K562 (cell line): Measurements from ENCODE around the gene ZNF750. TPM values are rescaled to one million over a fixed set of nuclear protein-coding genes. Genes with fewer than 3 reads are reported as not detected.

Experiments
- ATAC-seq: fragments of 200-7000 bp; cut with Tn5 transposase; 3 replicates; pipeline ENCODE4 v1.9.1; 2020; ENCODE audit warnings: moderate library complexity
- BruUV-seq: library from RNA; stranded (reverse); fragments of 400-500 nt; replicated peaks from 2 replicates; lab custom pipeline; 2021; lab: Mats Ljungman, UMichigan
- CTCF ChIA-PET: fragments of 300-600 bp; formaldehyde crosslinking; extraction: SDS; loops from one replicate; lab custom pipeline; 2021; ENCODE audit warnings: low intra/inter-chr PET ratio; lab: Yijun Ruan, JAX
- POLR2A ChIA-PET: fragments of 300-600, 350-650 bp; sonication (Branson Sonifier 250); formaldehyde crosslinking; extraction: SDS; loops from one replicate; lab custom pipeline; 2021; ENCODE audit warnings: antibody characterized with exemption, inconsistent platforms; lab: Yijun Ruan, JAX
- DNase-seq, 4 experiments: peaks; one replicate each; pipeline versions ENCODE4 v3.0.0 to v3.0.0-alpha.2; 2011 to 2018; ENCODE audit warnings: low spot score in 3 of 4, mixed read lengths in 3 of 4; ENCODE audit errors: extremely low read depth in 1 of 4
- FAIRE-seq: peaks from 2 replicates; lab custom pipeline; 2011; peaks lifted over from hg19 to GRCh38; lab: Jason Lieb, UNC
- H2AFZ ChIP-seq: 2 replicates; pipeline ENCODE4 v1.6.0; 2011; ENCODE audit warnings: low read depth, low read length, control low read depth, inconsistent platforms
- H3K27ac ChIP-seq: fragments of 200-600 bp; 3 replicates; pipeline ENCODE4 v1.8.0; 2011; ENCODE audit warnings: low read depth, mild to moderate bottlenecking, control low read depth, inconsistent platforms, low read length, moderate library complexity, mixed read lengths; ENCODE audit errors: extremely low read depth
- H3K27me3 ChIP-seq, 2 experiments: fragments of 300-600 bp in 1 of 2; 2 replicates in 1 of 2; 3 replicates in 1 of 2; pipeline versions ENCODE4 v1.6.0 to v1.8.0; 2011; ENCODE audit warnings: inconsistent platforms in 2 of 2, low read length in 2 of 2, mild to moderate bottlenecking in 1 of 2, mixed read lengths in 1 of 2, moderate library complexity in 1 of 2; ENCODE audit not compliant: control insufficient read depth in 2 of 2, insufficient read depth in 2 of 2
- H3K36me3 ChIP-seq: fragments of 300-600 bp; 3 replicates; pipeline ENCODE4 v1.8.0; 2011; ENCODE audit warnings: mild to moderate bottlenecking, low read length, inconsistent platforms; ENCODE audit not compliant: control insufficient read depth, insufficient read depth
- H3K4me1 ChIP-seq, 2 experiments: fragments of 200-600 bp in 1 of 2; replicated peaks in 1 of 2; 2 replicates in 1 of 2; 3 replicates in 1 of 2; pipeline versions ENCODE4 v1.5.1 to v1.8.0; 2011; ENCODE audit warnings: inconsistent platforms in 2 of 2, low read length in 2 of 2, mild to moderate bottlenecking in 1 of 2, mixed read lengths in 1 of 2, moderate library complexity in 1 of 2; ENCODE audit not compliant: control insufficient read depth in 2 of 2, insufficient read depth in 2 of 2
- H3K4me2 ChIP-seq: 2 replicates; pipeline ENCODE4 v1.6.1; 2011; ENCODE audit warnings: low read length, control low read depth, inconsistent platforms, mixed read lengths; ENCODE audit not compliant: insufficient read depth
- H3K4me3 ChIP-seq: fragments of 200-600 bp; sonication (generic), shearing (Covaris generic); 2 replicates; pipeline ENCODE4 v1.5.1; 2016; ENCODE audit warnings: control low read depth, inconsistent platforms
- H3K79me2 ChIP-seq: fragments of 200-600 bp; 3 replicates; pipeline ENCODE4 v1.8.0; 2011; ENCODE audit warnings: low read length, inconsistent platforms; ENCODE audit not compliant: control insufficient read depth, insufficient read depth
- H3K9ac ChIP-seq, 2 experiments: 2 replicates each; pipeline versions ENCODE4 v1.6.0 to v1.6.1; 2011; ENCODE audit warnings: low read depth in 2 of 2, low read length in 2 of 2, control low read depth in 1 of 2, inconsistent platforms in 1 of 2, mild to moderate bottlenecking in 1 of 2, mixed read lengths in 1 of 2; ENCODE audit not compliant: insufficient read depth in 1 of 2
- H3K9me1 ChIP-seq: one replicate; pipeline ENCODE4 v1.6.0; 2011; ENCODE audit warnings: inconsistent platforms, mild to moderate bottlenecking, low read length, moderate library complexity; ENCODE audit not compliant: control insufficient read depth, insufficient read depth
- H3K9me3 ChIP-seq: replicated peaks from 2 replicates; pipeline ENCODE4 v1.5.1; 2011; ENCODE audit warnings: low read depth, low read length, inconsistent platforms; ENCODE audit not compliant: control insufficient read depth, insufficient read depth
- H4K20me1 ChIP-seq: replicated peaks from 2 replicates; pipeline ENCODE4 v1.6.1; 2011; ENCODE audit warnings: low read length, inconsistent platforms, mixed read lengths; ENCODE audit not compliant: control insufficient read depth, insufficient read depth
- EP300 ChIP-seq: IDR thresholded peaks from 2 replicates; pipeline ENCODE4 v1.6.1; 2012; ENCODE audit warnings: low read length, improper control_type of control experiment
- NCOA1 ChIP-seq: fragments of 450-650 bp; IDR thresholded peaks from 2 replicates; pipeline ENCODE4 v1.6.1; 2016; ENCODE audit warnings: low read depth
- ZBTB49 ChIP-seq: sonication (generic); formaldehyde crosslinking; IDR thresholded peaks from 2 replicates; pipeline ENCODE4 v1.8.0; 2022; ENCODE audit warnings: missing genetic modification reagents, mild to moderate bottlenecking, borderline replicate concordance
- ZNF263 ChIP-seq: sonication (generic); formaldehyde crosslinking; IDR thresholded peaks from 2 replicates; pipeline ENCODE4 v1.8.0; 2022; ENCODE audit warnings: mild to moderate bottlenecking, missing genetic modification reagents, borderline replicate concordance
- ZNF444 ChIP-seq: fragments of 250-450 bp; sonication (Bioruptor Pico); IDR thresholded peaks from 2 replicates; pipeline ENCODE4 v1.4.0; 2020; ENCODE audit warnings: mild to moderate bottlenecking, moderate library complexity
- ZNF507 ChIP-seq: conservative IDR thresholded peaks from 2 replicates; pipeline ENCODE4 v1.6.1; 2017; ENCODE audit warnings: missing genetic modification characterization, missing compliant biosample characterization
- ZNF668 ChIP-seq: fragments of 250-450 bp; sonication (Bioruptor Pico); IDR thresholded peaks from 2 replicates; pipeline ENCODE4 v1.8.0; 2022; ENCODE audit warnings: mild to moderate bottlenecking, inconsistent platforms
- ZNF75A ChIP-seq: fragments of 450-650 bp; formaldehyde crosslinking; IDR thresholded peaks from 2 replicates; pipeline ENCODE4 v1.4.0; 2020; ENCODE audit warnings: mild to moderate bottlenecking
- WGBS: fragments of 100-300 bp; shearing (Covaris generic); methylation state at CpG from one replicate; pipeline ENCODE4 v1.1.6; 2016; ENCODE audit warnings: low coverage, mixed read lengths; ENCODE audit not compliant: insufficient coverage; ENCODE audit errors: missing lambda C conversion rate; 5-methylcytosine and 5-hydroxymethylcytosine counted together
- in situ Hi-C: fragments of 300-500 bp; cut with MboI; formaldehyde crosslinking; loops from 4 replicates; pipeline ENCODE4 v1.15.0; 2018; ENCODE audit warnings: inconsistent platforms, mixed read lengths
- intact Hi-C: fragments of 100-400 bp; cut with micrococcal nuclease; formaldehyde crosslinking; loops from 2 replicates; pipeline ENCODE4 v1.14.2; 2022
- polyA plus RNA-seq, 8 experiments: library from polyadenylated mRNA; depleted of rRNA in 4 of 8; stranded (reverse) in 5 of 8; unstranded in 3 of 8; fragments of >200 nt; fragmentation: Nextera tagmentation in 2 of 8; fragmentation: Illumina TruSeq in 1 of 8; extraction: Ambion mirVana in 2 of 8; extraction: Trizol in 1 of 8; gene quantifications; 2 replicates each; pipeline versions ENCODE4 v1.2.1 to v1.2.3, GENCODE V29; 2011 to 2014; ENCODE audit warnings: inconsistent platforms in 1 of 8, missing spikeins in 1 of 8
- total RNA-seq, 7 experiments: library from RNA; depleted of rRNA in 6 of 7; stranded (reverse); fragments of >200 nt in 6 of 7; fragmentation: Illumina TruSeq in 2 of 7; extraction: Trizol in 2 of 7; gene quantifications; 2 replicates each; pipeline versions ENCODE4 v1.2.1 to v1.2.3, GENCODE V29; 2011 to 2021; ENCODE audit warnings: low replicate concordance in 1 of 7
- TF ChIP-seq, protein P1 (sequence below): fragments of 450-650 bp; formaldehyde crosslinking; IDR thresholded peaks from 2 replicates; pipeline ENCODE4 v1.4.0; 2020; ENCODE audit warnings: mild to moderate bottlenecking
- TF ChIP-seq, protein P2 (sequence below), 2 experiments: fragments of 450-650 bp in 1 of 2; sonication (generic) in 1 of 2; formaldehyde crosslinking in 1 of 2; IDR thresholded peaks; 2 replicates each; pipeline versions ENCODE4 v1.7.1 to v1.9.0; 2016 to 2022; ENCODE audit warnings: inconsistent platforms in 1 of 2, mild to moderate bottlenecking in 1 of 2, missing genetic modification reagents in 1 of 2

Gene ZNF750
- total and polyA plus RNA-seq, 9 of the 15 experiments (the other 6 are each of a cell fraction or from before 2014, with no cell fraction given), result not detected

DNA sequence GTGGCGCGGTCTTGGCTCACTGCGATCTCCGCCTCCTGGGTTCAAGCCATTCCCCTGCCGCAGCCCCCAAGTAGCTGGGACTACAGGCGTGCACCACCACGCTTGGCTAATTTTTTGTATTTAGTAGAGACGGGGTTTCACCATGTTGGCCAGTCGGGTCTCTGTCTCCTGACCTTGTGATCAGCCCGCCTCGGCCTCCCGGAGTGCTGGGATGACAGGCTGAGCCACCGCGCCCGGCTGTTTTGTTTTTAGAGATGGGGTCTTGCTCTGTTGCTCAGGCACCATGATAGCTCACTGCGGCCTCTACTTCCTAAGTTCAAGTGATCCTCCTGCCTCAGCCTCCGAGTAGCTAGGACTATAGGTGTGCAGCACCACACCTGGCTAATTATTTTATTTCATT is 27.2 kb downstream of the ZNF750 start:
- no peaks in the 10 kb centered on the region for H3K9me1 ChIP-seq
- ATAC-seq (no peak), FAIRE-seq (no peak), DNase-seq (no peak)
- no peak overlapping the region for H3K4me3 ChIP-seq
- H3K9me3 ChIP-seq, result no peaks in the 10 kb centered on the region
- no TSS peak for BruUV-seq
- POLR2A ChIA-PET, result interaction anchor here (0.6 kb wide), 1 partner anchor 13 kb away, joined by 3 read pairs; no protein-coding TSS in a partner anchor
- CTCF ChIA-PET, result no interaction called here
- in situ Hi-C loops, result no loop called here
- H3K79me2 ChIP-seq, result no peaks in the 10 kb centered on the region
- H3K36me3 ChIP-seq, result peaks cover 73% of the 10 kb centered on the region; the same call in 2 of the 3 replicates
- no peak overlapping the region for H3K27ac ChIP-seq
- H2AFZ ChIP-seq, result no peak overlapping the region
- no peak overlapping the region for H3K9ac ChIP-seq
- 93% methylated on average over 17 of the region's 17 CpGs for WGBS
- intact Hi-C loops, result no loop called here
- H3K4me2 ChIP-seq, result no peak overlapping the region
- H3K4me1 ChIP-seq, result peaks cover 0 to 15% of the 10 kb centered on the region in 2 experiments; a peak in 1 of 5 replicates
- no peaks in the 10 kb centered on the region for H4K20me1 ChIP-seq
- H3K27me3 ChIP-seq, result no peaks in the 10 kb centered on the region
- TF ChIP-seq ZNF75A (CRISPR knock-in tag) (no peak), ZNF444 (CRISPR knock-in tag) (no peak), ZNF668 (no peak), ZBTB49 (no peak), NCOA1 (no peak), EP300 (no peak), ZNF507 (tag) (no peak), ZNF263 (CRISPR knock-in tag) (no peak)
- TF ChIP-seq, protein P1, sequence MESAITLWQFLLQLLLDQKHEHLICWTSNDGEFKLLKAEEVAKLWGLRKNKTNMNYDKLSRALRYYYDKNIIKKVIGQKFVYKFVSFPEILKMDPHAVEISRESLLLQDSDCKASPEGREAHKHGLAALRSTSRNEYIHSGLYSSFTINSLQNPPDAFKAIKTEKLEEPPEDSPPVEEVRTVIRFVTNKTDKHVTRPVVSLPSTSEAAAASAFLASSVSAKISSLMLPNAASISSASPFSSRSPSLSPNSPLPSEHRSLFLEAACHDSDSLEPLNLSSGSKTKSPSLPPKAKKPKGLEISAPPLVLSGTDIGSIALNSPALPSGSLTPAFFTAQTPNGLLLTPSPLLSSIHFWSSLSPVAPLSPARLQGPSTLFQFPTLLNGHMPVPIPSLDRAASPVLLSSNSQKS, result no peak
- TF ChIP-seq, protein P2, sequence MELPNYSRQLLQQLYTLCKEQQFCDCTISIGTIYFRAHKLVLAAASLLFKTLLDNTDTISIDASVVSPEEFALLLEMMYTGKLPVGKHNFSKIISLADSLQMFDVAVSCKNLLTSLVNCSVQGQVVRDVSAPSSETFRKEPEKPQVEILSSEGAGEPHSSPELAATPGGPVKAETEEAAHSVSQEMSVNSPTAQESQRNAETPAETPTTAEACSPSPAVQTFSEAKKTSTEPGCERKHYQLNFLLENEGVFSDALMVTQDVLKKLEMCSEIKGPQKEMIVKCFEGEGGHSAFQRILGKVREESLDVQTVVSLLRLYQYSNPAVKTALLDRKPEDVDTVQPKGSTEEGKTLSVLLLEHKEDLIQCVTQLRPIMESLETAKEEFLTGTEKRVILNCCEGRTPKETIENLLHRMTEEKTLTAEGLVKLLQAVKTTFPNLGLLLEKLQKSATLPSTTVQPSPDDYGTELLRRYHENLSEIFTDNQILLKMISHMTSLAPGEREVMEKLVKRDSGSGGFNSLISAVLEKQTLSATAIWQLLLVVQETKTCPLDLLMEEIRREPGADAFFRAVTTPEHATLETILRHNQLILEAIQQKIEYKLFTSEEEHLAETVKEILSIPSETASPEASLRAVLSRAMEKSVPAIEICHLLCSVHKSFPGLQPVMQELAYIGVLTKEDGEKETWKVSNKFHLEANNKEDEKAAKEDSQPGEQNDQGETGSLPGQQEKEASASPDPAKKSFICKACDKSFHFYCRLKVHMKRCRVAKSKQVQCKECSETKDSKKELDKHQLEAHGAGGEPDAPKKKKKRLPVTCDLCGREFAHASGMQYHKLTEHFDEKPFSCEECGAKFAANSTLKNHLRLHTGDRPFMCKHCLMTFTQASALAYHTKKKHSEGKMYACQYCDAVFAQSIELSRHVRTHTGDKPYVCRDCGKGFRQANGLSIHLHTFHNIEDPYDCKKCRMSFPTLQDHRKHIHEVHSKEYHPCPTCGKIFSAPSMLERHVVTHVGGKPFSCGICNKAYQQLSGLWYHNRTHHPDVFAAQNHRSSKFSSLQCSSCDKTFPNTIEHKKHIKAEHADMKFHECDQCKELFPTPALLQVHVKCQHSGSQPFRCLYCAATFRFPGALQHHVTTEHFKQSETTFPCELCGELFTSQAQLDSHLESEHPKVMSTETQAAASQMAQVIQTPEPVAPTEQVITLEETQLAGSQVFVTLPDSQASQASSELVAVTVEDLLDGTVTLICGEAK (IDR thresholded peaks at IDR 0.05), result no peak
- TF ChIP-seq, protein P2 (CRISPR knock-in tag; IDR thresholded peaks at IDR 0.05), result no peak
